OCI-LY3 (cell line): ENCODE data around the gene UPB1.

Experiments
- H2AFZ ChIP-seq: fragments of 200-600, 300-600 bp; shearing (Covaris generic); 2 replicates; pipeline ENCODE4 v1.6.0; 2014; ENCODE audit warnings: antibody characterized with exemption, low read depth, low read length
- H3K27ac ChIP-seq: fragments of 200-600, 300-600 bp; sonication (generic); 2 replicates; pipeline ENCODE4 v1.5.1; 2014; ENCODE audit warnings: mild to moderate bottlenecking, low read length, moderate library complexity, mixed read lengths
- H3K27me3 ChIP-seq: fragments of 200-600, 300-600 bp; sonication (generic); 2 replicates; pipeline ENCODE4 v1.6.1; 2014; ENCODE audit warnings: low read depth, low read length, mixed read lengths
- H3K36me3 ChIP-seq: fragments of 200-600, 300-600 bp; sonication (generic); replicated peaks from 2 replicates; pipeline ENCODE3; 2014; ENCODE audit warnings: low read depth, low read length, mixed read lengths
- H3K4me1 ChIP-seq: fragments of 300-600, 200-600 bp; sonication (generic); 2 replicates; pipeline ENCODE4 v1.6.1; 2014; ENCODE audit warnings: low read length, mixed read lengths
- H3K4me2 ChIP-seq: fragments of 200-600, 300-600 bp; sonication (generic); 2 replicates; pipeline ENCODE4 v1.6.1; 2014; ENCODE audit warnings: low read length, mixed read lengths
- H3K4me3 ChIP-seq: fragments of 300-600, 200-600 bp; sonication (generic); 2 replicates; pipeline ENCODE4 v1.5.1; 2014; ENCODE audit warnings: antibody characterized with exemption, mild to moderate bottlenecking, low read length, moderate library complexity
- H3K79me2 ChIP-seq: fragments of 300-600, 200-600 bp; shearing (Covaris generic); 2 replicates; pipeline ENCODE4 v1.6.1; 2014; ENCODE audit warnings: mild to moderate bottlenecking, low read length, mixed read lengths
- H3K9ac ChIP-seq: fragments of 300-600, 200-600 bp; shearing (Covaris generic); 2 replicates; pipeline ENCODE4 v1.6.0; 2014; ENCODE audit warnings: mild to moderate bottlenecking, low read length, moderate library complexity
- H3K9me3 ChIP-seq: fragments of 200-600, 300-600 bp; shearing (Covaris generic); 2 replicates; pipeline ENCODE4 v1.6.1; 2014; ENCODE audit warnings: low read length, mixed read lengths; ENCODE audit not compliant: insufficient read depth
- H4K20me1 ChIP-seq: fragments of 200-600, 300-600 bp; sonication (generic); 2 replicates; pipeline ENCODE4 v1.6.1; 2016; ENCODE audit warnings: low read length, mixed read lengths; ENCODE audit not compliant: insufficient read depth
- CTCF ChIP-seq: fragments of 200-600, 300-600 bp; sonication (generic); IDR thresholded peaks from 2 replicates; pipeline ENCODE4 v1.5.1; 2014; ENCODE audit warnings: antibody characterized with exemption, low read length, low read depth
- EZH2phosphoT487 ChIP-seq: fragments of 200-600 bp; shearing (Covaris generic); IDR thresholded peaks from 2 replicates; pipeline ENCODE4 v1.6.1; 2018; ENCODE audit warnings: antibody characterized with exemption, mixed run types, low read depth

Gene UPB1

GRCh38 chr22:24566899-24567511 is 71.9 kb downstream of the UPB1 start:
- Histone ChIP-seq H3K27ac (no peak overlapping the region), H4K20me1 (peaks cover 48% of the 10 kb centered on the region), H3K27me3 (no peaks in the 10 kb centered on the region), H3K36me3 (peaks cover 67% of the 10 kb centered on the region), H3K4me1 (no peaks in the 10 kb centered on the region), H3K4me3 (no peak overlapping the region), H3K9me3 (no peaks in the 10 kb centered on the region), H3K9ac (no peak overlapping the region), H2AFZ (no peak overlapping the region), H3K4me2 (no peak overlapping the region), H3K79me2 (peaks cover 73% of the 10 kb centered on the region)
- no peak for TF ChIP-seq EZH2phosphoT487
- TF ChIP-seq CTCF, result no peak

GRCh38 chr22:24567668-24568067 is 72.5 kb downstream of the UPB1 start:
- Histone ChIP-seq H3K79me2 (peaks cover 66% of the 10 kb centered on the region), H3K36me3 (peaks cover 68% of the 10 kb centered on the region), H3K9ac (no peak overlapping the region), H3K27ac (no peak overlapping the region), H3K4me3 (no peak overlapping the region), H3K9me3 (no peaks in the 10 kb centered on the region), H3K4me1 (no peaks in the 10 kb centered on the region), H2AFZ (no peak overlapping the region), H3K4me2 (no peak overlapping the region), H4K20me1 (peaks cover 44% of the 10 kb centered on the region), H3K27me3 (no peaks in the 10 kb centered on the region)
- no peak for TF ChIP-seq CTCF
- TF ChIP-seq EZH2phosphoT487, result no peak

- H3K27ac ChIP-seq, result no peak overlapping the region
- H3K4me1 ChIP-seq, result no peaks in the 10 kb centered on the region
- H3K4me3 ChIP-seq, result no peak overlapping the region
- H2AFZ ChIP-seq, result no peak overlapping the region
- no peaks in the 10 kb centered on the region for H3K27me3 ChIP-seq
- H3K9me3 ChIP-seq, result no peaks in the 10 kb centered on the region
- H3K79me2 ChIP-seq, result peaks cover 30% of the 10 kb centered on the region
- H3K4me2 ChIP-seq, result no peak overlapping the region
- TF ChIP-seq EZH2phosphoT487 (no peak), CTCF (no peak)
- H3K36me3 ChIP-seq, result peaks cover 73% of the 10 kb centered on the region
- peaks cover 10% of the 10 kb centered on the region for H4K20me1 ChIP-seq
- H3K9ac ChIP-seq, result no peak overlapping the region
These were observed 76.1 kb downstream of the UPB1 start for GRCh38 chr22:24571266-24571665.

GRCh38 chr22:24576778-24577177 is 81.6 kb downstream of the UPB1 start:
- Histone ChIP-seq H3K4me1 (no peaks in the 10 kb centered on the region), H3K9me3 (no peaks in the 10 kb centered on the region), H3K79me2 (no peaks in the 10 kb centered on the region), H3K9ac (no peak overlapping the region), H3K36me3 (peaks cover 42% of the 10 kb centered on the region), H3K4me2 (no peak overlapping the region), H3K4me3 (no peak overlapping the region), H2AFZ (no peak overlapping the region), H3K27ac (no peak overlapping the region), H4K20me1 (no peaks in the 10 kb centered on the region), H3K27me3 (no peaks in the 10 kb centered on the region)
- no peak for TF ChIP-seq EZH2phosphoT487
